ENCODE measurements around the gene DMXL2.
A peak's percentile ranks its signal among the peaks of the same experiment; 100 is the strongest.
"Not testable (repeated sequence)": the region's sequence is repeated elsewhere in the genome, so short reads cannot be mapped to it uniquely, and the experiment has no call there.

DMXL2 gene, protein sequence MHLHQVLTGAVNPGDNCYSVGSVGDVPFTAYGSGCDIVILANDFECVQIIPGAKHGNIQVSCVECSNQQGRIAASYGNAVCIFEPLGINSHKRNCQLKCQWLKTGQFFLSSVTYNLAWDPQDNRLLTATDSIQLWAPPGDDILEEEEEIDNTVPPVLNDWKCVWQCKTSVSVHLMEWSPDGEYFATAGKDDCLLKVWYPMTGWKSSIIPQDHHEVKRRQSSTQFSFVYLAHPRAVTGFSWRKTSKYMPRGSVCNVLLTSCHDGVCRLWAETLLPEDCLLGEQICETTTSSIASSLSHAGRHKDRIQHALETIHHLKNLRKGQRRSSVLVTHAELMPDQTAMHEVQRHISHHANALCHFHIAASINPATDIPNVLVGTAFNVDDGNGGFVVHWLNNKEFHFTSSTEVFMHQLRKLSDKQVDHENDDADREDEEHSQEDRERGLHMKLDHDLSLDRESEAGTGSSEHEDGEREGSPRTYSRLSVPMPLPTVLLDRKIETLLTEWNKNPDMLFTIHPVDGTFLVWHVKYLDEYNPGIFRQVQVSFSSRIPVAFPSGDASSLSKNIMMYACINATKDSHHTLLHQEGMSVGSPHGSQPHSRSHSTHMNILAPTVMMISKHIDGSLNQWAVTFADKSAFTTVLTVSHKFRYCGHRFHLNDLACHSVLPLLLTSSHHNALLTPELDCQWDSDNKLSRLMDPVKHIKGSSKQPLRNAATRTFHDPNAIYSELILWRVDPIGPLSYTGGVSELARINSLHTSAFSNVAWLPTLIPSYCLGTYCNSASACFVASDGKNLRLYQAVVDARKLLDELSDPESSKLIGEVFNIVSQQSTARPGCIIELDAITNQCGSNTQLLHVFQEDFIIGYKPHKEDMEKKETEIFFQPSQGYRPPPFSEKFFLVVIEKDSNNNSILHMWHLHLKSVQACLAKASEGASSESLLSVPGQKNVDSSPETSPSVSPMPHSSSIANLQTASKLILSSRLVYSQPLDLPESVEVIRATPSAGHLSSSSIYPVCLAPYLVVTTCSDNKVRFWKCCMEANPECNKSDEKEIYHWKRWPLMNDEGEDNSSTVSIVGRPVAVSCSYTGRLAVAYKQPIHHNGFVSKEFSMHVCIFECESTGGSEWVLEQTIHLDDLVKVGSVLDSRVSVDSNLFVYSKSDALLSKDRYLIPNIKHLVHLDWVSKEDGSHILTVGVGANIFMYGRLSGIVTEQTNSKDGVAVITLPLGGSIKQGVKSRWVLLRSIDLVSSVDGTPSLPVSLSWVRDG (N-terminal part only)

GRCh38 chr15:51622604-51623370, at the start of gene DMXL2:
TSS of gene DMXL2 (minus strand) at chr15:51622771. CDS start at chr15:51622545, 226 bp downstream.
- DNase-seq: peak; percentile 72 to 96 (median 92)
- intact Hi-C loops (cut with DNase I): loop anchor here (10.0 kb wide), 1 partner anchor 112 kb away; the partner anchor contains the start of gene LYSMD2

GRCh38 chr15:51672155-51672687, 49.6 kb upstream of the DMXL2 start:
- DNase-seq: peak in 5 of 42 donors; percentile 7 to 48 (median 32)
- intact Hi-C loops (cut with DNase I): no loop called here

- intact Hi-C loops (cut with DNase I): no loop called here
- no peak for DNase-seq
Measured at GRCh38 chr15:51669381-51669780, 46.8 kb upstream of the DMXL2 start.

GRCh38 chr15:51668446-51668845, 45.9 kb upstream of the DMXL2 start:
- no peak for DNase-seq
- intact Hi-C loops (cut with DNase I): no loop called here

DNA sequence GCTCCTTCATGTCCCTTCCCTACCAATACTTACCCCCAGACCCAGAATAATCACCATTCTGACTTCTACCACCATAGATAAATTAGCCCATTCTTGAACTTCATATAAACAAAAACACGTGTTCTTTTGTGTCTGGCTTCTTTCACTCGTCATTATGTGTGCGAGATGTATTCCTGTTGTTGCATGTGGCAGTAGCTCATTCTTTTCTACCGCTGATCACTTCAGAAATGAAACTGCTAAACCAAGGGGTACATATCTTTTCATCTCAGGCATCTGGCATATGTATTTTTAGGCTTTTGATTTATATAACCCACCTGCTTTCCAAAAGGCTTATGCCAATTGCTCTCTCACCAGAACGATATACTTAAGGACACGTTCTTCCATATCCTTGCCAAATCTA, 44.9 kb upstream of the DMXL2 start:
- intact Hi-C loops (cut with DNase I): no loop called here
- DNase-seq: no peak

GRCh38 chr15:51661072-51661471, 38.5 kb upstream of the DMXL2 start:
- no peak for DNase-seq
- intact Hi-C loops (cut with DNase I): no loop called here

DNA sequence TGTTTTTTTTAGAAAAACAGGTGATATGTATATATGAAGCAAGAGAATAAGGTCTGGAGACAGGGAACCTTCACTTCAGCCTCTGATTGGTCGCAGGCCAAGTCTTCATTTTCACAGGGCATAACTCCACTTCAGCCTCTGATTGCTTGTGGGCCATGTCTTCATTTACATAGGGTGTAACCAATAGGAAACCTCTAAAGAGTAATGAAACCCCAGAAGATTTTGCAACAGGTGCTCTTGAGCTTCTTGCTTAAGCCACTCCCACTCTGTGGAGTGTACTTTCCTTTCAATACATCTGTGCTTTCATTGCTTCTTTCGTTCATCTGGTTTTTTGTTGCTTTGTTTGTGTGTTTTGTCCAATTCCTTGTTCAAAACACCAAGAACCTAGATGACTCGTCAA, 36.1 kb upstream of the DMXL2 start:
- intact Hi-C loops (cut with DNase I): no loop called here
- DNase-seq: no peak

- DNase-seq; intact Hi-C loops (cut with DNase I): not testable (repeated sequence)
Measured at GRCh38 chr15:51655401-51656057, 33.0 kb upstream of the DMXL2 start.

DNA sequence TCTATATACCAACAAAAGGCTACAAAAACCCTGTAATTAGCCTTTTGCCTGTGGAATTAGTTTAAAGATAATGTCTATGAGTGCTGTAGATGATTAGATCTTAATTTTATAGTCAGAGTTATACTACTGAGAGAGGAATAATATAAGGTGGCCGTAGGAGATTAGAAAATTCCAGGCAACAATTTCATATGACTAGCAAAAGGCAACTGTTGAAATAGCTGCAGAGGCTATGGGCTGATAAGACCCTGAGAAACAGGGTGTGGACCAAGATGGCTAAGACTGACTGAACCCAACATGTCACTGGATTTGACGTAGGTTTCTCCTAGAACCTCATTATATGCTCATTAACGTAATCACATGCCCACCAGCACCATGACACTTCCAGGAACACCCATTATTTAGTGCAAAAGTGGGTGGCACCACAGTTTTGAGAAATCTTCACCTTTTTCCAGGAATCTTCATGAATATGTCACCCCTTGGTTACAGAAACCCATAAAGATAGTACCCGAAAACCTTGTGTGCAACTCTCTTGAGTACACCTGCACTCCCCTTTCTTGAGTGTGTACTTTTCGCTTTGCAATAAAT, 29.6 kb upstream of the DMXL2 start:
- DNase-seq: no peak
- intact Hi-C loops (cut with DNase I): no loop called here

DNA sequence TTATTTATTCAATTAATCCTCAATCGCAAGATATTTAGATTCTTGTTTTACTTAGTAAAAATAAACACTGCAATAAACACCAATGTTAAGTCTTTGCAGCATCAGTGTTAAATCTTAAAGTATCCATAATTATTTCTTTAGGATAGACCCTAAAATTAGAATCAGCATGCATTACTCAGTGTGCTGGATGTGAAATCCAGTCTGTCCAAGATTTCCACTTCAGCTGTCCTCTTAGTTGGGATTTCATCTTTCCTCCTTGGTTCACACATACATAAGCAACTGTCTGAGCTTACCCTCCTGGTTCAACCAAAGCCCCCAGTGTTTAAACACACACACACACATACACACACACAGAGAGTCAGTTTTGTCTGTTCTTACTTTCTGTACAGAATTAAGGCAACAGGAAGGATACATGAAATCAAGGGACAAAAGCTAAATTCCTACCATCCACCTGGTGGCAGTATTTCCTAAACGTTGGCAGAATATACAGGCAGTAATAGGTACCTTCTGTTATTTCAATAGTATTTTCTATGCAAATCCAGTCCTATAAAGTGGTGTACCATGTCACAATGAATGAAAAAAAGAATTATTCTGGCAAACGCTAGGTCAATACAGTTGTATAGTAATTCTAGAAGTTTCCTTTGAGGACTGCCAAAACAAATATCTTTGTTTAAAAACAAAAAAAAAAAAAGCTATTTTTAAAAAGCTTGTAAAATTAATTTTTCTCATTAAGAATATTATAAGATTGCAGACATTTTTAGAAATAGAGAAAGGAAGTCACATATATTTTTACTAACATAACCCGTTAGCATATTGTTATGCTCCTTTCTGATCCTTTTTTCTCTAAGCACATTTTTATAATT, 27.3 kb upstream of the DMXL2 start:
- peak in 23 of 42 donors; percentile 19 to 84 (median 57) for DNase-seq
- intact Hi-C loops (cut with DNase I): loop anchor here (2.0 kb wide), 1 partner anchor 127 kb away; no protein-coding TSS in a partner anchor

DNA sequence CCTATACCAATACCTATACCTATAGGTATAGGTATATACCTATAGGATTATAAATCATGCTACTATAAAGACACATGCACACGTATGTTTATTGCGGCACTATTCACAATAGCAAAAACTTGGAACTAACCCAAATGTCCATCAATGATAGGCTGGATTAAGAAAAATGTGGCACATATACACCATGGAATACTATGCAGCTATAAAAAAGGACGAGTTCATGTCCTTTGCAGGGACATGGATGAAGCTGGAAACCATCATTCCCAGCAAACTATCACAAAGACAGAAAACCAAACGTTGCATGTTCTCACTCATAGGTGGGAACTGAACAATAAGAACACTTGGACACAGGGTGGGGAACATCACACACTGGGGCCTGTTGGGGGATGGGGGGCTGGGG, 26.1 kb upstream of the DMXL2 start:
- intact Hi-C loops (cut with DNase I); DNase-seq: not testable (repeated sequence)

DNA sequence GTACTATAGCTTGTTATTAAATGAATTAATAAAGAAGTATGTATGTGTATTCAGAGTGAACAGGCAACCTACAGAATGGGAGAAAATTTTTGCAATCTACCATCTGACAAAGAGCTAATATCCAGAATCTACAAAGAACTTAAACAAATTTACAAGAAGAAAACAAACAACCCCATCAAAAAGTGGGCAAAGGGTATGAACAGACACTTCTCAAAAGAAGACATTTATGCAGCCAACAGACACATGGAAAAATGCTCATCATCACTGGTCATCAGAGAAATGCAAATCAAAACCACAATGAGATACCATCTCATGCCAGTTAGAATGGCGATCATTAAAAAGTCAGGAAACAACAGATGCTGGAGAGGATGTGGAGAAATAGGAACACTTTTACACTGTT, 25.5 kb upstream of the DMXL2 start:
- intact Hi-C loops (cut with DNase I); DNase-seq: not testable (repeated sequence)

DNA sequence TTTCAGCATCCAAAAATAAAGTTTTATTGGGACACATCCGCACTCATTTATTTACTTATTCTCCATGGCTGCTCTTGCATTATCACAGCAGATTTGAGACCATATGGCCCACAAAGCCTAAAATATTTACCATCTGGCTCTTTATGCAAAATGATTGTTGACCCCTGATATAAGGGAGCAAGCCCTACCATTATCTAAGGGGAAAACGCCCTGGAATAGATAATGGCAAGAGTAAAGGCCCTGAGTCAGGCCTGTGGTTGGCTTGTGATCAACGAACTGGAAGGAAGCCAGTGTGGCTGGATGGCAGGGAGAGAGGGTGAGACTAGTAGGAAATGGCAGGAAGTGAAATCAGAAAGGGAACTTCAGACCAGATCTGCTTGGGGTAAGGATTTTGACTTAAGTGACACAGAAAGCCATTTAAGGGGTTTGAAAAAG, 24.6 kb upstream of the DMXL2 start:
- intact Hi-C loops (cut with DNase I): no loop called here
- DNase-seq: peak in 32 of 42 donors; percentile 15 to 60 (median 38)

- intact Hi-C loops (cut with DNase I): no loop called here
- DNase-seq: no peak
Measured at GRCh38 chr15:51642696-51643095, 20.1 kb upstream of the DMXL2 start.

- intact Hi-C loops (cut with DNase I): no loop called here
- DNase-seq: no peak
Measured at GRCh38 chr15:51641490-51642130, 19.0 kb upstream of the DMXL2 start.

All from head of caudate nucleus (tissue), 42 donors.